OCI-LY7 (cell line): ENCODE data around the gene LHX5. TPM values are rescaled to one million over a fixed set of nuclear protein-coding genes. Genes with fewer than 3 reads are reported as not detected.

ENCODE experiments used
- BruUV-seq: library from RNA; stranded (reverse); fragments of 400-500 nt; replicated peaks from 2 replicates; lab custom pipeline; 2021; lab: Mats Ljungman, UMichigan
- CTCF ChIA-PET: fragments of 300-600 bp; sonication (Branson Sonifier 250); formaldehyde crosslinking; loops from one replicate; lab custom pipeline; 2022; ENCODE audit warnings: antibody characterized with exemption; ENCODE audit not compliant: unreplicated experiment; lab: Charles Lee
- POLR2A ChIA-PET: fragments of 300-600 bp; sonication (Branson Sonifier 250); formaldehyde crosslinking; loops from one replicate; lab custom pipeline; 2022; ENCODE audit warnings: antibody characterized with exemption; lab: Charles Lee
- DNase-seq: peaks from one replicate; pipeline ENCODE4 v3.0.0-alpha.2; 2015; ENCODE audit warnings: low spot score
- H2AFZ ChIP-seq: fragments of 200-600 bp; sonication (generic), shearing (Covaris generic); 2 replicates; pipeline ENCODE4 v1.6.1; 2014; ENCODE audit warnings: mild to moderate bottlenecking, antibody characterized with exemption, low read length, moderate library complexity
- H3K27ac ChIP-seq: fragments of 200-600 bp; sonication (generic); 2 replicates; pipeline ENCODE4 v1.5.1; 2014; ENCODE audit warnings: mixed run types, low read depth, mild to moderate bottlenecking, moderate library complexity, low read length, inconsistent platforms; ENCODE audit not compliant: poor library complexity, severe bottlenecking
- H3K36me3 ChIP-seq: fragments of 200-600 bp; sonication (generic); 2 replicates; pipeline ENCODE4 v1.6.1; 2014; ENCODE audit warnings: mild to moderate bottlenecking, antibody characterized with exemption, low read length, moderate library complexity, mixed read lengths; ENCODE audit not compliant: insufficient read depth
- H3K4me1 ChIP-seq: fragments of 200-600 bp; sonication (generic); 2 replicates; pipeline ENCODE4 v1.5.1; 2014; ENCODE audit warnings: mild to moderate bottlenecking, low read length; ENCODE audit not compliant: insufficient read depth, poor library complexity, severe bottlenecking
- H3K4me2 ChIP-seq: fragments of 200-600 bp; sonication (generic); 2 replicates; pipeline ENCODE4 v1.6.1; 2014; ENCODE audit warnings: mild to moderate bottlenecking, low read length
- H3K4me3 ChIP-seq: fragments of 200-600 bp; sonication (generic); 2 replicates; pipeline ENCODE4 v1.5.1; 2014; ENCODE audit warnings: mild to moderate bottlenecking, low read depth, low read length; ENCODE audit not compliant: poor library complexity, severe bottlenecking
- H3K79me2 ChIP-seq: fragments of 200-600 bp; sonication (generic); 2 replicates; pipeline ENCODE4 v1.6.1; 2016; ENCODE audit warnings: low read depth, mild to moderate bottlenecking, low read length, moderate library complexity, mixed read lengths; ENCODE audit not compliant: insufficient read depth
- H3K9me2 ChIP-seq: fragments of 200-600 bp; sonication (generic); 2 replicates; pipeline ENCODE4 v1.6.1; 2016; ENCODE audit warnings: mild to moderate bottlenecking, low read length, mixed read lengths; ENCODE audit not compliant: insufficient read depth
- H3K9me3 ChIP-seq: fragments of 200-600 bp; sonication (generic); 2 replicates; pipeline ENCODE4 v1.6.1; 2014; ENCODE audit warnings: mild to moderate bottlenecking, mixed run types, low read length, mixed read lengths
- H4K20me1 ChIP-seq: fragments of 200-600 bp; sonication (generic); 2 replicates; pipeline ENCODE4 v1.6.1; 2014; ENCODE audit warnings: mild to moderate bottlenecking, antibody characterized with exemption, low read length, moderate library complexity, mixed read lengths; ENCODE audit not compliant: insufficient read depth
- CTCF ChIP-seq: fragments of 200-600 bp; sonication (generic); conservative IDR thresholded peaks from 2 replicates; pipeline ENCODE4 v1.5.1; 2014; ENCODE audit warnings: mild to moderate bottlenecking, antibody characterized with exemption, low read length, moderate library complexity, mixed read lengths
- EZH2phosphoT487 ChIP-seq: fragments of 200-600 bp; sonication (generic); IDR thresholded peaks from 2 replicates; pipeline ENCODE4 v1.6.1; 2018; ENCODE audit warnings: low read depth, borderline replicate concordance, mild to moderate bottlenecking, mixed run types, antibody characterized with exemption, low read length, moderate library complexity, mixed read lengths
- intact Hi-C: fragments of 100-400 bp; cut with micrococcal nuclease; formaldehyde crosslinking; loops from one replicate; pipeline ENCODE4 v1.10.0; 2022; ENCODE audit not compliant: unreplicated experiment
- total RNA-seq, 2 experiments: library from RNA; depleted of rRNA in 1 of 2; stranded (reverse); fragments of >200 nt in 1 of 2; shearing (Covaris generic) in 1 of 2; gene quantifications; 2 replicates each; pipeline ENCODE4 v1.2.3, GENCODE V29; 2014 to 2022

LHX5 gene
- total RNA-seq, 2 experiments from 2014 or later = not detected

GRCh38 chr12:113506867-113507266 is 35.2 kb upstream of the LHX5 start:
- intact Hi-C loops = no loop called here
- POLR2A ChIA-PET = no interaction called here
- no TSS peak for BruUV-seq

GRCh38 chr12:113505941-113506340 is 34.3 kb upstream of the LHX5 start:
- DNase-seq = no peak
- no peak overlapping the region for H3K4me2 ChIP-seq
- CTCF ChIA-PET = no interaction called here
- no peaks in the 10 kb centered on the region for H3K9me3 ChIP-seq
- BruUV-seq = no TSS peak
- no peak overlapping the region for H3K4me3 ChIP-seq
- TF ChIP-seq EZH2phosphoT487 (no peak), CTCF (no peak)
- H2AFZ ChIP-seq = no peak overlapping the region
- H3K27ac ChIP-seq = no peak overlapping the region
- POLR2A ChIA-PET = no interaction called here
- H3K79me2 ChIP-seq = no peaks in the 10 kb centered on the region
- intact Hi-C loops = no loop called here
- peaks cover 2% of the 10 kb centered on the region for H3K4me1 ChIP-seq
- H3K9me2 ChIP-seq = no peaks in the 10 kb centered on the region
- no peaks in the 10 kb centered on the region for H3K36me3 ChIP-seq
- H4K20me1 ChIP-seq = no peaks in the 10 kb centered on the region

More at GRCh38 chr12:113506867-113507266, 35.2 kb upstream of the LHX5 start:
- no peak overlapping the region for H3K27ac ChIP-seq
- no peak for DNase-seq
- H2AFZ ChIP-seq = no peak overlapping the region
- H3K9me2 ChIP-seq = no peaks in the 10 kb centered on the region
- no peaks in the 10 kb centered on the region for H4K20me1 ChIP-seq
- H3K79me2 ChIP-seq = no peaks in the 10 kb centered on the region
- TF ChIP-seq CTCF (no peak), EZH2phosphoT487 (no peak)
- H3K9me3 ChIP-seq = no peaks in the 10 kb centered on the region
- CTCF ChIA-PET = interaction anchor here (0.6 kb wide), 1 partner anchor 143 kb away, joined by 3 read pairs; no protein-coding TSS in a partner anchor
- no peaks in the 10 kb centered on the region for H3K4me1 ChIP-seq
- no peaks in the 10 kb centered on the region for H3K36me3 ChIP-seq
- no peak overlapping the region for H3K4me2 ChIP-seq
- H3K4me3 ChIP-seq = no peak overlapping the region

- no peaks in the 10 kb centered on the region for H3K36me3 ChIP-seq
- ChIA-PET POLR2A (no interaction called here), CTCF (no interaction called here)
- TF ChIP-seq EZH2phosphoT487 (no peak), CTCF (no peak)
- no peak overlapping the region for H3K27ac ChIP-seq
- BruUV-seq = no TSS peak
- no peak overlapping the region for H2AFZ ChIP-seq
- no peak for DNase-seq
- H3K4me1 ChIP-seq = peaks cover 11% of the 10 kb centered on the region
- intact Hi-C loops = no loop called here
- H3K9me3 ChIP-seq = no peaks in the 10 kb centered on the region
- no peaks in the 10 kb centered on the region for H3K79me2 ChIP-seq
- H3K9me2 ChIP-seq = no peaks in the 10 kb centered on the region
- H3K4me2 ChIP-seq = no peak overlapping the region
- H4K20me1 ChIP-seq = no peaks in the 10 kb centered on the region
- H3K4me3 ChIP-seq = no peak overlapping the region
Measured at GRCh38 chr12:113504917-113505316, 33.2 kb upstream of the LHX5 start.
